ENCODE data around the gene WRNIP1.

The WRNIP1 gene

DNA sequence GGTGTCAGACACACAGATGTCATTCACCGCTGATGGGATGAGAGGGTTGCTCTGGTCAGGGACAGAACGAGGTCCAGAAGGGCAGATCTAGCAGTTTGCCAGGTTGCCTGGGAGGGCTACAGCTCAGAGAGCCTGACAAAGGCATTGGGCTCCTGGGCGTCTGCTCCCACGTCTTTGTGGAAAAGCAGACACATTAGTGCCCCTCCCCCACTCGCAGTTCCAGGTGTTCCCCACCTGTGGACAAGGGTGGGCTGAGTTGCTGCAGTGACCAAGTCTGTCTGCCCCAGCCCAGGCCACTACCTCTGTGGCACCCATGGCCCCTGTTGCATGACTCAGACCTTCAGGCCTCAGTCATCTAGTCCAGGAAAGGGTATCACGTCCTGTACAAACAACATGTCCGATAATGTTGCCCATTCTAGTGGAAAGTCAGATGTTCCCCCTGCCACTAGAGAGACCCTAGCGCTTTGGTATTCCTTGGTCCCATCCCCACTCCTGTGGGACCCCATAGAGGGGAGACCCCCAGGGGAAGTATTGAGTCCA, 37.4 kb downstream of the WRNIP1 start:
- DNase-seq: no peak
- CTCF ChIA-PET: no interaction called here
- H3K27me3 Mint-ChIP-seq: no peaks in the 10 kb centered on the region
- no peaks in the 10 kb centered on the region for H3K36me3 Mint-ChIP-seq
- no peak overlapping the region for H3K27ac Mint-ChIP-seq
- no peaks in the 10 kb centered on the region for H3K9me3 Mint-ChIP-seq
- H3K4me3 Mint-ChIP-seq: no peak overlapping the region
- peaks cover 10% of the 10 kb centered on the region for H3K4me1 Mint-ChIP-seq

DNA sequence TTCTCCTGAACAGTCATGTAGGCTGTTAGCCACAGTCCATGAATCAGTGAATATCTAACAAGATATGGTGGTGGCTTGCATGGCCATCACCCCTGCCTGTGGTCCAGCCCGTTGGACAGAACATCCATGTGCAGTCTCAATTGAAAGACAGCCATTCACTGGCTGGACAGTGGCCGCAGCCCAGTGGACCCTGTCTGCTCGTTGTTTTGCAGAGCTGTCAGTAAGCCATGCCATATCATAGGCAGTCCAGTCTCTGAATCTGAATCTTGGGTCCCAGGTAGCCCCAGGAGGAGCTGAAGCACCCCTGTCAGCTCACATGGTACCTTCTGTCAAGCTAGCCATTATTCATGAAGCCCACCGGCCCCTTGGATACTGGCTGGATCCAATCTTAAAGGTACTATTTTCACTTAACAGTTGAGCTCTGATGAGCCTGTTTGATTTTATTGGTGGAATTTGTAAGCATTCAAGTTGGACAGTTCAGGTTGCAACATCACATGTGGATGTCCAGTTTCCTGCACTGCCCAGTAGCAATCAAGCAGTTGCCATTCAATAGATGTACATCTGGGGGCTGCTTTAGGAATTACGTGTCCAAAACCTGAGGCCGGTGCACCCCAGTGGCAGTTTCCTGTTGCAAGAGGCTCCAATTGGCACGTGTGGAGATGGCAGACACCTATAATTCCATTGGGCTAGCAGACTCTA, 38.7 kb downstream of the WRNIP1 start:
- CTCF ChIA-PET: interaction anchor here (1.4 to 1.5 kb wide), 2 partner anchors 12 to 36 kb away, joined by 3 to 5 read pairs; no protein-coding TSS in a partner anchor
- peaks cover 6% of the 10 kb centered on the region for H3K4me1 Mint-ChIP-seq
- no peak overlapping the region for H3K27ac Mint-ChIP-seq
- H3K9me3 Mint-ChIP-seq: no peaks in the 10 kb centered on the region
- no peak overlapping the region for H3K4me3 Mint-ChIP-seq
- DNase-seq: no peak
- no peaks in the 10 kb centered on the region for H3K27me3 Mint-ChIP-seq
- no peaks in the 10 kb centered on the region for H3K36me3 Mint-ChIP-seq

DNA sequence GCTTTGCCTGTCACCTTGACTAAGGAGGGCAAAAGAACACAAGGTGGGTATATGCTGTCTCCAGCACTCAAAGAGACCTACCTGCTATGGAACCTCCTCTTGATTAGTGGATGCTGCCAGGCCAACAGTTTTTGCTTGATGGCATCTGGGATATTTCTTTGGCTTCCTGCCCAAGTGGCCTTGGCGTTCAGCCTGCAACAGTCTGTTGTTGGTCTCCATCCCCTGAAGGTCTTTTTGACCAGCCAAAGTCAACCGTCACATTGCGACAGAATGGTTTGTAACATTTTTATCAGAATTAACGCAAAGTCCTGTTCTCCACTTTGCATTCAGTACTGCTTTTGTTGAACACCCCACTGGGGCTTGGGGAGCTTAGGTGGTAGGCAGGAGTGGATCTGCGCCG, 39.3 kb downstream of the WRNIP1 start:
- Mint-ChIP-seq H3K4me3 (no peak overlapping the region), H3K27ac (no peak overlapping the region), H3K36me3 (no peaks in the 10 kb centered on the region), H3K4me1 (peaks cover 8% of the 10 kb centered on the region), H3K9me3 (no peaks in the 10 kb centered on the region), H3K27me3 (no peaks in the 10 kb centered on the region)
- no peak for DNase-seq
- CTCF ChIA-PET: interaction anchor here (1.4 to 1.5 kb wide), 2 partner anchors 13 to 36 kb away, joined by 3 to 5 read pairs; no protein-coding TSS in a partner anchor

DNA sequence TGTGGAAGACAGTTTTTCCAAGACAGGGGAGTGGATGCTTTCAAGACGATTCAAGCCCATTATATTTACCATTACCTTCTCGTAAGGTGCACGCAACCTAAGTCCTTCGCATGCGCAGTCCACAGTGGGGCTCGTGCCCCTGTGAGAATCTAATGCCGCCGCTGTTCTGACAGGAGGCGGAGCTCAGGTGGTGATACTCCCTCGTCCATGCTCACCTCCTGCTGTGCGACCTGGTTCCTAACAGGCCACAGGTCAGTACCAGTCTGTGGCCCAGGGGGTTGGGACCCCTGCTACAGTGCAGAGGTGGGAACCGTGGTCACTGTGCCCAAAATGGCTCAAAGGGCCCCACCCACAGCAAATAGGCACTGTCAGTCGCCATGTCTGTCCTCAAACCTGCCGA, 39.8 kb downstream of the WRNIP1 start:
- CTCF ChIA-PET: no interaction called here
- no peaks in the 10 kb centered on the region for H3K27me3 Mint-ChIP-seq
- no peaks in the 10 kb centered on the region for H3K9me3 Mint-ChIP-seq
- H3K4me1 Mint-ChIP-seq: peaks cover 10% of the 10 kb centered on the region
- DNase-seq: no peak
- no peaks in the 10 kb centered on the region for H3K36me3 Mint-ChIP-seq
- H3K4me3 Mint-ChIP-seq: no peak overlapping the region
- H3K27ac Mint-ChIP-seq: no peak overlapping the region

DNA sequence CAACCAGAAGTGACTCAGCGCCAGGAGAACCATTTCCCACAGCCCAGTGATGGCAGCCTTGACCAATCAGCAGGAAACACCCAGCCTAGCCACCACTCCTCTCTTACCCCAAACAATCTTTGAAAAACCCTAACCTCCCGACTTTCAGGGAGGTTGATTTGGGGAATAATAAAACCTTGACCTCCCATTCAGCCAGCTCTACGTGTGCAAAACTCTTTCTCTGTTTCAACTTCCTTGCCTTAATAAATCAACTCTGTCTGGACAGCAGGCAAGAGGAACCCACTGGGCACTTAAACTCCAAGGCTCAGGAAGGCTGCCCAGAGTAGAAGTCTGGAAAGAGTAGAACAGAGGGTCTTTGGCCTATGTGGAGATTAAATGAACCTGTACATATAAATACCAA, 41.5 kb downstream of the WRNIP1 start:
- Mint-ChIP-seq H3K36me3 (no peaks in the 10 kb centered on the region), H3K4me1 (peaks cover 9% of the 10 kb centered on the region), H3K27me3 (no peaks in the 10 kb centered on the region), H3K9me3 (no peaks in the 10 kb centered on the region), H3K27ac (no peak overlapping the region), H3K4me3 (no peak overlapping the region)
- CTCF ChIA-PET: interaction anchor here (2.2 kb wide), 1 partner anchor 15 kb away, joined by 10 read pairs; no protein-coding TSS in a partner anchor
- no peak for DNase-seq

DNA sequence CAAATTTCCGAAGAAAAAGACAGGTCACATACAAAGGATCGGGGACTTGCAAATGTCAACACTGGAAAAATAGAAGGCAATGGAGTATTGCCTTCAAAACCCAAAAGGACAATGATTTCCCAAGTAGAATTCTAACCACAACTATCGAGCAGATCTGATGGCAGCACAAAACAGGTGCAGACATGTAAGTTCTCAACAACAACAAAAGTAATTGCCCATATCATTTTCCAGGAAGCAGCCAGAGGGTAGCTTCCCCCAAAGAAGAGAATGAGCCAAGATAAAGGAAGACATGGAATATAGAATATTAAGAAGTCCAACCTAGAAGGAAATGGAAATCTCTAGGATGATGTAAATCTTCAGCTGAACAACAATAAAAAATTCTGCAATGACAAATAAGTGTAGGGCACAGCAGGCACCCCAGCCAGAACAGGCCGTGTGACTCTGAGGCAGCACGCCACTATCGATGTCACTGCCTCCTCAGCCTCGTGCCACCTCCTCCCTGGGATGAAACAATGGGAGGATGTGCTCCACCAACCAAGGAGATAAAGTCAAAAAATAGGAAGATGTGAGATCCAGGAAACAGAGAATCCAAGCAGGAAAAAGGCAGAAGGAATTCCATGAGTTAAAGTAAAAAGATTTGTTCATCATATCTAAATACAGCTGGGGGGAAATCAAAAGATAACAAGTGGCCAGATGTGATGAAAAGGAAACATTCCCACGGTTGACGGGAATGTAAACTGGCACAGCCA, 42.3 kb downstream of the WRNIP1 start:
- H3K27ac Mint-ChIP-seq: no peak overlapping the region
- H3K4me1 Mint-ChIP-seq: peaks cover 9% of the 10 kb centered on the region
- H3K9me3 Mint-ChIP-seq: no peaks in the 10 kb centered on the region
- no peaks in the 10 kb centered on the region for H3K27me3 Mint-ChIP-seq
- H3K36me3 Mint-ChIP-seq: no peaks in the 10 kb centered on the region
- no peak overlapping the region for H3K4me3 Mint-ChIP-seq
- DNase-seq: no peak
- CTCF ChIA-PET: interaction anchor here (0.5 to 2.2 kb wide), 3 partner anchors 10 to 16 kb away, joined by 3 to 10 read pairs (median 4); no protein-coding TSS in a partner anchor

DNA sequence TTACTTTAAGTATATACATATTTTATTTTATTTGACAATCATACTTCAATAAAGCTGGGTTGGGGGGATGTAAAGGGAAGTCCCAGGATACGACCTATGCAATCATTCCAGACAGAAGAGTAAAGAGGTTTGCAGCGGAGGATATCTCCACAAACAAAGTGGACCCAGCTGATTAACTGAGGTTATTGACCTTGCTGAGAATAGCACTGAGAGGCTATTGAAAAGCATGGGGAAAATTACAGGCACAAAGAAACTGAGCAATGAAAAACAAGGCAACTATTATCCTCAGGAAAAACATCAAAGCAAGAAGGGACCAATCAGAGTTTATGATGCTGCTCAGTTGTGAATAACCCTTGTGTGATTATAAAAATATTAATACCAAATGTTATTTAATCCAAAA, 43.8 kb downstream of the WRNIP1 start:
- Mint-ChIP-seq H3K36me3 (no peaks in the 10 kb centered on the region), H3K27ac (no peak overlapping the region), H3K9me3 (no peaks in the 10 kb centered on the region), H3K27me3 (no peaks in the 10 kb centered on the region), H3K4me1 (peaks cover 9% of the 10 kb centered on the region), H3K4me3 (no peak overlapping the region)
- no peak for DNase-seq
- CTCF ChIA-PET: interaction anchor here (1.0 kb wide), 1 partner anchor 105 kb away, joined by 3 read pairs; no protein-coding TSS in a partner anchor

DNA sequence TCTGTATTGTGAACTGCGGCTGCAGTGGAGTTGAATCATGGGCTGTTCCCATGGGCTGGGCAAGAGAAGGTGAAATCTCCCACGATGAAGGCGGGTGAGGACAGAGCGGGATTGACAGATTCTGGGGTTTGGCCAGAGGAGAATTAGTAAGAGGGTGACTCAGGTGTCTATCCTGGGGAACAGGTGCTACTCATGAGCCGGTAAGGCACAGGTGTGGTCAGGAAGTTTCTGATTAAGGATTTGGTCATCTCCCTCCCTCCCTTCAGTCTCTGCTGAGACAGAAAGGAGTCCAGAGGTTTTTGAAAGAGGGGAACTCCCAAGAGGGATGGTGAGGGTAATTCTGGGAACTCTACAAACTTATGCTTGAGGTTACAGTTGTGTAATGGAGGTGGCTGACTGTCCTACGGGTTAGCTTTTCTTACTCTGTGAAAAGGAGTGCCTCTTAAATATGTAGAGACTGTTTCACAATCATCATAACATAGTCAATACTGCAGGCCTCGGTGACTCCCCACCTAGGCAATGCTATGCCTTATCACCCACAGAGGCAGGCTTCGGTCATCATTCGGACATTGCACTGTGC, 45.0 kb downstream of the WRNIP1 start:
- Mint-ChIP-seq H3K4me1 (peaks cover 9% of the 10 kb centered on the region), H3K36me3 (no peaks in the 10 kb centered on the region), H3K4me3 (no peak overlapping the region), H3K27ac (no peak overlapping the region), H3K27me3 (no peaks in the 10 kb centered on the region), H3K9me3 (no peaks in the 10 kb centered on the region)
- CTCF ChIA-PET: interaction anchor here (1.8 kb wide), 1 partner anchor 29 kb away, joined by 5 read pairs; no protein-coding TSS in a partner anchor
- no peak for DNase-seq

DNA sequence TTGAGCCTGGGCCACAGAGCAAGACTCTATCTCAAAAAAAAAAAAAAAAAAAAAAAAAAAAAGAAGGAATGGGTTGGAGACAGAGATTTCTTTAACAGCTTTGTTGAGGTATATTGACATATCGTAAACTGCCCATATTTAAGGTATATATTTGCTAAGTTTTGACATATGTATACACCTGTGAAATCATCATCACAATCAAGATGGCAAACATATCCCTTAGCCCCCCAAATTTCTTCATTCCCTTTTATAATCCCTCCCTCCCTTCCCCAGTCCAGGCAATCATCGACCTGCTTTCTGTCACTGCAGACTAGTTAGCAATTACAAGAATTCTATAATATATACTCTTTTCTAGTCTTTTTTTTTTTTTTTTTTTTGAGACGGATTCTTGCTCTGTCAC, 47.5 kb downstream of the WRNIP1 start:
- no peak for DNase-seq
- Mint-ChIP-seq H3K36me3 (peaks cover 13% of the 10 kb centered on the region), H3K27me3 (peaks cover 4% of the 10 kb centered on the region), H3K9me3 (peaks cover 24% of the 10 kb centered on the region), H3K27ac (no peak overlapping the region), H3K4me3 (no peak overlapping the region), H3K4me1 (peaks cover 16% of the 10 kb centered on the region)
- CTCF ChIA-PET: no interaction called here

DNA sequence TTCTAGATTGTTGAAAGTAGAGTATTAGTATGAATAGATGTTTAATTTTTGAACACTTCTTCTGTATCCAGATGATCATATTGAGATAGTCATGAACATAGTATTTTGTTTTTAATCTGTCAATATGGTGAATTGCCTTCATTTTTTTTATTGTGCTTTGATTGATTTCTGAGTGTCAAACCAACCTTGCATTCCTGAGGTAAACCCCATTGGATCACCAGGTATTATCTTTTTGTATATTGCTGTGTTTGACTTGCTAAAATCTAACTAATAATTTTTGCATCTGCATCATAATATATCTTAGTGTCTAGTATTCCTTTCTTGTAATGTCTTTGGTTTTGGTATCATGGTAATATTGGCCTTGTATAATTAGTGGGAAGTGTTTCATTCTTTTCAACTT, 51.0 kb downstream of the WRNIP1 start:
- no peak overlapping the region for H3K27ac Mint-ChIP-seq
- DNase-seq: no peak
- H3K4me1 Mint-ChIP-seq: peaks cover 27% of the 10 kb centered on the region
- peaks cover 24% of the 10 kb centered on the region for H3K9me3 Mint-ChIP-seq
- CTCF ChIA-PET: no interaction called here
- H3K27me3 Mint-ChIP-seq: peaks cover 4% of the 10 kb centered on the region
- peaks cover 15% of the 10 kb centered on the region for H3K36me3 Mint-ChIP-seq
- no peak overlapping the region for H3K4me3 Mint-ChIP-seq

DNA sequence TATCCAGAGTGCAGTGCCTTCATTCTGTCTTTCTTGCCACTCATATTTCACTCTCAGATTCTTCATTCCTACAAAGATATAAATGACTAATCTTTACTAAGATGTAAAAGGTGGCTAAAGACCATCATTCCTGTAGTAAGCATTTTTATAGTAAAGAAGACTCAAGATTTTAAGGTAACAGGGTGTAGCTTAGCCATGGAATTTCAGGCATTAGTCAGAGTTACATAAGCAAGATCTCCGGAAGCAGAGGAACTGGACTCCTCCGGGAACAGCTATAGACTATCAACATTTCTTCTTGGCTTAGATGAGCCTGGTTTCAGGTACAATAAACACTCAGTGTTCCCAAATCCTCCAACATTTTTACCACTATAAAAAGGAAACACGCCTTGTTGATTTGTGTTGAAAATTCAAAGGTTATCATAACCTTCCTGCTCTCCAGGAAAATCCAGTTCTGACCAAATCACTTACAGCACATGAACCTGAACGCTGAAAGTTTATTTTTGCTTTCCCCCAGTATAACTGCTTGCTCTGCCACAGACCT, 52.8 kb downstream of the WRNIP1 start:
- no peak overlapping the region for H3K4me3 Mint-ChIP-seq
- CTCF ChIA-PET: interaction anchor here (1.0 to 2.6 kb wide), 3 partner anchors 25 to 28 kb away, joined by 4 to 8 read pairs (median 7); no protein-coding TSS in a partner anchor
- peaks cover 24% of the 10 kb centered on the region for H3K9me3 Mint-ChIP-seq
- DNase-seq: no peak
- H3K27ac Mint-ChIP-seq: no peak overlapping the region
- H3K27me3 Mint-ChIP-seq: peaks cover 4% of the 10 kb centered on the region
- H3K36me3 Mint-ChIP-seq: peaks cover 15% of the 10 kb centered on the region
- H3K4me1 Mint-ChIP-seq: peaks cover 30% of the 10 kb centered on the region

DNA sequence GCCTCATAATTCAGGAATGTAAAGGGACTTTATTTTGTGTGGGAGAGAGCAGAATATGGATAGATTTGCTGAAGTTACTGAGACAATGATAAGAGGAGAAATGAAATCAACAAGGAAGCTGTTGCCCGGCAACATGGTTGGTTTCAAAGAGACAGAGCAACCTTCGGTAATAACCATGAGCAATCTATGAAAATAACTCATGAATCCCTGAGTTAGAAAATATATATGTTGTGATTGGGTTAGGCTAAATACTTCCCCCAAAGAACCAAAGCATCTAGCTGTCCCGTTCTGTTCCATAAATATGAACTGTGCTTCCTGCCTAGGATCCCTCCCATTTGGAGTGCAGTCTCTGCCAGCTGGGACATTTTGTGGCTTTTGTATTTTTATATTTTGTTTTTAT, 53.4 kb downstream of the WRNIP1 start:
- Mint-ChIP-seq H3K27me3 (peaks cover 4% of the 10 kb centered on the region), H3K4me3 (no peak overlapping the region), H3K4me1 (peaks cover 30% of the 10 kb centered on the region), H3K9me3 (peaks cover 24% of the 10 kb centered on the region), H3K36me3 (peaks cover 15% of the 10 kb centered on the region), H3K27ac (no peak overlapping the region)
- no peak for DNase-seq
- CTCF ChIA-PET: interaction anchor here (1.0 to 2.6 kb wide), 3 partner anchors 25 to 28 kb away, joined by 4 to 8 read pairs (median 7); no protein-coding TSS in a partner anchor

DNA sequence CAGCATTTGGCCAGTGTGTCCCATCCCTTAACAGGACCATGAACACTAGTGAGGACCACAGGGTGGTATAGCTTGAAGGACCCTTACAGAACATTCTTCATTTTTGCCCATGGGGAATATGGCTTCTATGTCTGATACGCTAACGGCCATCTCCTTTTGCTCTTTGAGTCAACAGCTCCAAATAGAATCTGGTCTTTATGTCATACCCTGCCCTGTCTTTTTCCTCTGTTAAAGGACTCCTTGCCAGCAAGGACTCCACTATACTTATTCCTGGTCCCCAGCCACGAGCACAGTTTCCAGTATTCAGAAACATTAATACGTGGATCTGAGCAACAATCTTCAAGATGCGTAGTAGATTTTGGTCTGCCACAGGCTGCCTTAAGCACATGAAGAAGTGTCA, 53.9 kb downstream of the WRNIP1 start:
- no peak for DNase-seq
- CTCF ChIA-PET: interaction anchor here (1.0 to 2.6 kb wide), 3 partner anchors 26 to 28 kb away, joined by 4 to 8 read pairs (median 7); no protein-coding TSS in a partner anchor
- H3K4me1 Mint-ChIP-seq: peaks cover 30% of the 10 kb centered on the region
- H3K4me3 Mint-ChIP-seq: no peak overlapping the region
- H3K9me3 Mint-ChIP-seq: peaks cover 24% of the 10 kb centered on the region
- no peak overlapping the region for H3K27ac Mint-ChIP-seq
- peaks cover 4% of the 10 kb centered on the region for H3K27me3 Mint-ChIP-seq
- peaks cover 15% of the 10 kb centered on the region for H3K36me3 Mint-ChIP-seq

DNA sequence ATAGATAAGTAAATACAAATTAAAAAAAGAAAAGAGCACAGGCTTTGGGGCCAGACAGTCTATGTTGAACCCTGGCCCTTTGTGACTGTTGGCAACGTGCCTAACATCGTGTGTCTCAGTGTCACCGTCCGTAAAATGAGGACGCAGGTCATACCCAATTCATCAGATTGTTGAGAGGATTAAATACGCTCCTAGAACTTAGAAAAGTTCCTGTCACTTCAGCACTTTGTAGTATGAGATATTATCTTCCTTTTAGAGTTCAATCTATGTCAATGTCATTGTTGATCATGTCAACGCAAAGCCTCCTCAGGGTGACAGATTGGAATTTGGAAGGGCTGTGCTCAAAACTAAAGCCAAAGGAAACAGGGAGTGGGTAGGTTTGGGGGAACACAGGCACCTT, 54.8 kb downstream of the WRNIP1 start:
- peaks cover 30% of the 10 kb centered on the region for H3K4me1 Mint-ChIP-seq
- no peak overlapping the region for H3K27ac Mint-ChIP-seq
- no peak overlapping the region for H3K4me3 Mint-ChIP-seq
- no peak for DNase-seq
- CTCF ChIA-PET: interaction anchor here (0.9 to 2.6 kb wide), 3 partner anchors 9 to 29 kb away, joined by 3 to 7 read pairs (median 5); no protein-coding TSS in a partner anchor
- peaks cover 24% of the 10 kb centered on the region for H3K9me3 Mint-ChIP-seq
- H3K27me3 Mint-ChIP-seq: peaks cover 4% of the 10 kb centered on the region
- H3K36me3 Mint-ChIP-seq: peaks cover 15% of the 10 kb centered on the region

All from activated naive CD4-positive, alpha-beta T cell treated with anti-CD3 and anti-CD28 coated beads, Interleukin-2, amount 10 ng/mL, durations not matched to agents 7 days and 5 days (primary cell).